Heart left ventricle (tissue), 16 donors: Measurements from ENCODE around the gene KRT17. TPM values are rescaled to one million over a fixed set of nuclear protein-coding genes. Genes with fewer than 3 reads are reported as not detected.

Source experiments
- ATAC-seq, 4 donors: fragments of 200-7000 bp; cut with Tn5 transposase; one replicate each; pipeline ENCODE4 v1.9.1; 2020 to 2022; ENCODE audit warnings: moderate library complexity in 4 of 4, mild to moderate bottlenecking in 3 of 4, moderate number of reproducible peaks in 1 of 4
- DNase-seq, 5 donors: peaks; one replicate each; pipeline ENCODE4 v3.0.0-alpha.2; 2020
- H3K27ac ChIP-seq, 12 donors: fragments of 200-600 bp; sonication (generic) in 4 of 12; one replicate each; pipeline versions ENCODE4 v1.5.0 to v1.8.0; 2016 to 2022; ENCODE audit warnings: mild to moderate bottlenecking in 2 of 12
- H3K27me3 ChIP-seq, 9 donors: fragments of 200-600 bp; sonication (generic) in 2 of 9; one replicate each; pipeline versions ENCODE4 v1.5.1 to v1.8.0; 2016 to 2022; ENCODE audit warnings: mild to moderate bottlenecking in 3 of 9
- H3K36me3 ChIP-seq, 9 donors: fragments of 200-600 bp; sonication (generic) in 2 of 9; one replicate each; pipeline versions ENCODE4 v1.5.0 to v1.8.0; 2018 to 2022; ENCODE audit warnings: mild to moderate bottlenecking in 2 of 9
- H3K4me1 ChIP-seq, 12 donors: fragments of 200-600 bp; sonication (generic) in 4 of 12; one replicate each; pipeline versions ENCODE4 v1.5.0 to v1.8.0; 2016 to 2022; ENCODE audit warnings: mild to moderate bottlenecking in 3 of 12
- H3K4me3 ChIP-seq, 12 donors: fragments of 200-600 bp; sonication (generic) in 4 of 12; one replicate each; pipeline versions ENCODE4 v1.5.0 to v1.8.0; 2017 to 2022; ENCODE audit warnings: mild to moderate bottlenecking in 9 of 12, moderate library complexity in 4 of 12
- H3K9me3 ChIP-seq, 12 donors: fragments of 200-600 bp; sonication (generic) in 4 of 12; one replicate each; pipeline versions ENCODE4 v1.5.0 to v1.8.0; 2016 to 2022; ENCODE audit warnings: mild to moderate bottlenecking in 1 of 12
- POLR2A ChIP-seq, 2 donors: fragments of 450-650 bp; IDR thresholded peaks; one replicate each; pipeline ENCODE4 v1.6.1; 2017; ENCODE audit warnings: antibody characterized with exemption in 2 of 2, mild to moderate bottlenecking in 2 of 2, moderate library complexity in 2 of 2
- WGBS, 4 donors: extraction: QIAGEN DNeasy Blood & Tissue Kit in 2 of 4; methylation state at CpG; one replicate each; pipeline versions ENCODE4 v1.1.5 to v1.1.7; 2013 to 2018; 5-methylcytosine and 5-hydroxymethylcytosine counted together
- intact Hi-C, 10 donors: fragments of 100-400 bp; cut with DNase I; formaldehyde crosslinking; loops; one replicate each; pipeline versions ENCODE4 v1.11.1 to v1.14.2; 2022
- polyA plus RNA-seq, 2 donors: library from polyadenylated mRNA; stranded (reverse); fragments of 200-250 nt; gene quantifications; one replicate each; pipeline ENCODE4 v1.2.3, GENCODE V29; 2013
- total RNA-seq, 9 donors: library from RNA; depleted of rRNA in 2 of 9; stranded (reverse); fragments of >200 nt in 2 of 9; fragmentation: NEBNext Ultra II Directional in 3 of 9; extraction: Animal tissue kit (Norgen Biotek cat#: 25700) in 3 of 9; gene quantifications; one replicate each; pipeline versions ENCODE4 v1.1.0 to v1.2.4, GENCODE V29; 2016 to 2023
- TF ChIP-seq, protein P1 (sequence below), 12 donors: fragments of 200-600 bp; sonication (generic) in 4 of 12; IDR thresholded peaks; one replicate each; pipeline versions ENCODE4 v1.5.0 to v1.8.0; 2018 to 2022; ENCODE audit warnings: antibody characterized with exemption in 12 of 12, mild to moderate bottlenecking in 5 of 12
- donor health status: ischemic (EF 13 %, LVEDD 7.1; RV severe dilation, severe dysfunction).
- donor health status: healthy with polysubstance abuse.
- donor health status: DM: no; HTN: yes; CAD: no.
- donor health status: DM: no; HTN: no; CAD: no.
- donor health status: ischemic (EF 25% LVEDD 6.9; RV normal size, moderate dysfunction).
- donor health status: ischemic (EF 25% LVEDD 5.7; RV mildly dilated, moderate dysfunction).
- donor health status: healthy.
- donor health status: DM: yes; HTN: yes; CAD: no.
- donor health status: ischemic (EF 35%, LVEDD 5.7; RV mildly dilated, moderate dysfunction).
- donor health status: nonischemic (EF 11% LVEDD 7.7; RV severe dilation, severe dysfunction).
- donor health status: DM: yes; HTN: yes; CAD: no.
- donor health status: PGD.
- donor health status: ischemic (EF 29% LVEDD 5.4; RV normal size, mild dysfunction).
- donor health status: nonischemic (EF 23%, LVEDD 6.1; RV moderate dilation, normal function).

The KRT17 gene
- total and polyA plus RNA-seq, 11 donors = 0.60 TPM; not detected in 10

DNA sequence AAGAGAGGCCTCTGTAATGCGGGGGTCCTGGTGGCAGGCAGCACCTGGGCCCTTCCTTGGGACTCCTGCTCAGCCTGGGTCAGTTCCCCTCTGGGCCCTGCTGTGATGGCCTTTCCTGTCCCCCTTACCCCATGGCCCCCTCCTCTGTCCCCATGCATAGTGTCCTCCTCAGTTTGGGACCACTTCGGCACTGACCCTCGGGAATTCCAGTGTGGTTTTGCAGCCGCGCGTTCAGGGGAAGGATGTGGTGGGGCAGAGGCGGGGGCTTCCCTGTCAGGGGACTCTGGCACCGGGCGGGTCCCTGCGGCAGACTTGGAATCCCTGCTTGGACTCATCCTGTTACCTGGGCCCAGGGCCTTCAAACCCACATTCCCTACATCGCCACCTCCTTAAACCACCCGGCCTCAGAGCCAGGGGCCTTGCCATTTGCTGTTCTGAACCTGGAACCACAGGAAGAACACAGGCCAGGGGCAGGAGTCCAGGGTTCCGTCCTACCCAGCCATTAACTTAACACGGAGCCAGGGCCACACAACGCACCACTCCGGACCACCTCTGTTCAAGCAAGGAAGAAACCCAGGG, 32.9 kb upstream of the KRT17 start:
- Histone ChIP-seq H3K27me3 (no peaks in the 10 kb centered on the region), H3K9me3 (no peaks in the 10 kb centered on the region), H3K4me1 (no peaks in the 10 kb centered on the region), H3K4me3 (no peak overlapping the region), H3K36me3 (no peaks in the 10 kb centered on the region), H3K27ac (no peak overlapping the region)
- intact Hi-C loops = no loop called here
- no peak for DNase-seq
- 83 to 88% (median 85%) methylated on average over 10 to 16 of the region's 16 CpGs for WGBS, 4 donors
- no peak for ATAC-seq
- no peak for TF ChIP-seq POLR2A (IDR thresholded peaks at IDR 0.05)
- TF ChIP-seq, protein P1, sequence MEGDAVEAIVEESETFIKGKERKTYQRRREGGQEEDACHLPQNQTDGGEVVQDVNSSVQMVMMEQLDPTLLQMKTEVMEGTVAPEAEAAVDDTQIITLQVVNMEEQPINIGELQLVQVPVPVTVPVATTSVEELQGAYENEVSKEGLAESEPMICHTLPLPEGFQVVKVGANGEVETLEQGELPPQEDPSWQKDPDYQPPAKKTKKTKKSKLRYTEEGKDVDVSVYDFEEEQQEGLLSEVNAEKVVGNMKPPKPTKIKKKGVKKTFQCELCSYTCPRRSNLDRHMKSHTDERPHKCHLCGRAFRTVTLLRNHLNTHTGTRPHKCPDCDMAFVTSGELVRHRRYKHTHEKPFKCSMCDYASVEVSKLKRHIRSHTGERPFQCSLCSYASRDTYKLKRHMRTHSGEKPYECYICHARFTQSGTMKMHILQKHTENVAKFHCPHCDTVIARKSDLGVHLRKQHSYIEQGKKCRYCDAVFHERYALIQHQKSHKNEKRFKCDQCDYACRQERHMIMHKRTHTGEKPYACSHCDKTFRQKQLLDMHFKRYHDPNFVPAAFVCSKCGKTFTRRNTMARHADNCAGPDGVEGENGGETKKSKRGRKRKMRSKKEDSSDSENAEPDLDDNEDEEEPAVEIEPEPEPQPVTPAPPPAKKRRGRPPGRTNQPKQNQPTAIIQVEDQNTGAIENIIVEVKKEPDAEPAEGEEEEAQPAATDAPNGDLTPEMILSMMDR (IDR thresholded peaks at IDR 0.05) = no peak

DNA sequence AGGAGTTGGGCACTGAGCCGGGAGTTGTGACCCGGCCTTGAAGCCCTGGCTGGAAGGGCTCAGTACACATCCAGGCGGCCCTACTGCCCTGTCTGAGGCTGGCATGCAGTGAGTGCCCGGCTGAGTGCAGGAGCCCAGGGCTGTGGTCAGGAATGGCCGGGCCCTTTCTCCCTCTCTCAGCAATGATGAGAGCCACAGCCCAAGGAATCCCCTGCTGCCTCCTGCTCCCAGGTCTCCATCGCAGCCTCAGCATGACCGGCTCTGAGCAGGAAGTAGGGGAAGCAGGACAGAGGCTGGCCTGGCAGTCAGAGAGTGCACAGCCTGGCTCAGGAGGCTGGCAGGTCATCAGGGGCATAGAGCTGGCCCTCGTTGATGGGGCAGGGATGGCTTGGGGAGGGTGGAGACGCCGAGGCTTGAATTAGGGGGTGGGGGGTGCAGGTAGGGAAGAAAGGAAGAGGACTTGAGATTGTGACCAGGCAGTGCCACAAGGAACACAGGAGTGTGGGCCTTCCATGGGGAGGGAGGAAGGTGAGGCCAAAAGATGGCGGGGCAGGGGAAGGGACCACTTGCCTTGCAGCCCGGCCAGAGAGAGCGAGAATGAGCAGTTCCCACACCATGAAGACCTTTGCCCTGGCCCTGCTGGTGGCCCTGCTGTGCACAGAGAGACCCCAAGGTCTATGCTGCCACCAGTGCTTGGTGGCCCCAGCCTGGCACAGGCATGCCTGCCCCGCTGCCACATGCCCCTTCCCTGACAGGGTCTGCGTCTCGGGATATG, 32.1 kb upstream of the KRT17 start:
- no peak for TF ChIP-seq POLR2A (IDR thresholded peaks at IDR 0.05)
- TF ChIP-seq, protein P1 (IDR thresholded peaks at IDR 0.05) = no peak
- intact Hi-C loops = no loop called here
- Histone ChIP-seq H3K9me3 (no peaks in the 10 kb centered on the region), H3K27ac (no peak overlapping the region), H3K4me3 (no peak overlapping the region), H3K4me1 (no peaks in the 10 kb centered on the region), H3K27me3 (no peaks in the 10 kb centered on the region), H3K36me3 (no peaks in the 10 kb centered on the region)
- WGBS, 4 donors = 86 to 89% (median 86%) methylated on average over 12 to 16 of the region's 16 CpGs
- DNase-seq (peak in 2 of 5 donors; percentile 14 to 17), ATAC-seq (no peak)

DNA sequence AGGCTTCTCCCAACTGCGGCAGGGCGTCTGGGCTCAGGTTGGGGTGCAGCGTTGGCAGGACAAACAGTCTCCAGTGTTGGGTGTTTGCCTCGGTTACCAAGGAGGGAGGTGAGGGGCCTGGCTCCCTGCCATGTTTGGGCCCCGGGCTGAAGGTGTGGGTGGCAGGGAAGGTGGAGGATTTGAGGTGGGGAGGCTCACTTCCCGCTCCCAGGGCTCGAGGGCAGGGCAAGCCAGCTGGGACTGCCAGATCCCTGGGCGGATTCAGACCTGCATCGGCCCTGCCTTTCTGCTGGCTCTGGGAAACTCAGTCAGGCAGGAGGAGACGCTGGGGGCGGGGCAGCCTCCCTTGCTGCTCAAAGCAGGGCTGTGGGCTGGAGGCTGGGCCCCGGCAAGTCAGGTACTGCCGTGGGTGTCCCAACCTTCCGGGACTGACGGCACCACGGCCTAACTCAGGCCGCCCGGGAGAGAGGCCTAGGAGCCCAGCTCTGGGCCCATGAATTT, 31.3 kb upstream of the KRT17 start:
- Histone ChIP-seq H3K9me3 (no peaks in the 10 kb centered on the region), H3K27ac (no peak overlapping the region), H3K36me3 (no peaks in the 10 kb centered on the region), H3K4me3 (no peak overlapping the region), H3K27me3 (no peaks in the 10 kb centered on the region), H3K4me1 (no peaks in the 10 kb centered on the region)
- no peak for ATAC-seq
- DNase-seq = peak in 1 of 5 donors; percentile 13
- WGBS, 4 donors = 68 to 76% (median 70%) methylated on average over 14 to 18 of the region's 18 CpGs
- TF ChIP-seq POLR2A (IDR thresholded peaks at IDR 0.05) = no peak
- TF ChIP-seq, protein P1 (IDR thresholded peaks at IDR 0.05) = no peak
- intact Hi-C loops = no loop called here
